ENCODE measurements around the gene FUT7. TPM values are rescaled to one million over a fixed set of nuclear protein-coding genes. Genes with fewer than 3 reads are reported as not detected.
A peak's percentile ranks its signal among the peaks of the same experiment; 100 is the strongest.

Gene FUT7
- total and polyA plus RNA-seq, 9 of the 15 experiments (the other 6 are each of a cell fraction or from before 2014, with no cell fraction given): not detected

DNA sequence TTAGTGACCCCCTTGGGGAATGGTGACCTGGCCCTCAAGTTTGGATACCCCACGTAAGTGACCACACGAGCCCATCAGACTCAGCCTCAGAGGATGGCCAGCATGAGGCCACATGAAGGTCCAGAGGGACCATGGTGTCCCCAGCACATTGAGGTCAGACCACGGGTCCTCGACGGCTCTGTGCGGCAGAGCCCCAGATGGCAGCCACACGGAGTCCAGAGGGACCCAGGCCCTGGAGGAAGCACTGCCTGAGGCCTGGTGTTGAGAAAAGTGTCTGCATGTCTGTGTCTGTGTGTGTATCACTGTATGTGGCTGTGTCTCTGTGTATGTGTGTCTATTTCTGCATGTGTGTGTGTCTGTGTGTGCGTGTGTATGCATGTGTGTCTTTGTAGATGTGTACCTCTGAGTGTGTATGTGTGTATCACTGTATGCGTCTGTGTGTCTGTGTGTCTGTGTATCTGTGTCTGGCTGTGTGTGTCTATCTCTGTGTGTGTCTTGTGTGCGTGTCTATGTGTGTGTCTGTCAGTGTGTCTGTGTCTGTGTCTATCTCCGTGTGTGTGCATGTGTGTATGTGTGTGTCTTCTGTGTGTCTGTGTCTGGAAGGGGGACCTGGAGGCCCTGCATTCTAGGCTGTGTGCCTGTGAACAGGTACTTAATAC, 48.1 kb downstream of the FUT7 start:
- CTCF ChIA-PET (ENCODE audit: low intra/inter-chr PET ratio): no interaction called here
- Histone ChIP-seq H4K20me1 (replicated peaks; ENCODE audit: control insufficient read depth, insufficient read depth, low read length) (no peaks in the 10 kb centered on the region), H3K9ac (ENCODE audit: insufficient read depth in 1 of 2, low read depth in 2 of 2, low read length in 2 of 2) (peak overlapping the region in 1 of 2 experiments; percentile 64; a peak in 2 of 4 replicates), H2AFZ (ENCODE audit: low read depth, low read length) (no peak overlapping the region), H3K4me1 (replicated peaks in 1 of 2; ENCODE audit: control insufficient read depth in 2 of 2, insufficient read depth in 2 of 2, low read length in 2 of 2) (peaks cover 9 to 69% of the 10 kb centered on the region in 2 experiments; a peak in 4 of 5 replicates), H3K79me2 (ENCODE audit: control insufficient read depth, insufficient read depth, low read length) (no peaks in the 10 kb centered on the region), H3K9me3 (replicated peaks; ENCODE audit: control insufficient read depth, insufficient read depth, low read depth, low read length) (no peaks in the 10 kb centered on the region), H3K27ac (ENCODE audit: extremely low read depth, low read depth, low read length) (no peak overlapping the region), H3K27me3 (ENCODE audit: control insufficient read depth in 2 of 2, insufficient read depth in 2 of 2, low read length in 2 of 2) (no peaks in the 10 kb centered on the region), H3K4me3 (no peak overlapping the region), H3K36me3 (ENCODE audit: control insufficient read depth, insufficient read depth, low read length) (no peaks in the 10 kb centered on the region), H3K4me2 (ENCODE audit: insufficient read depth, low read length) (no peak overlapping the region), H3K9me1 (ENCODE audit: control insufficient read depth, insufficient read depth, low read length) (no peaks in the 10 kb centered on the region)
- ATAC-seq: no peak
- peak; percentile 65 for FAIRE-seq
- no peak for TF ChIP-seq ZNF133 (CRISPR knock-in tag; IDR thresholded peaks at IDR 0.05)
- peak; percentile 36 for TF ChIP-seq POLR2B (IDR thresholded peaks at IDR 0.05; ENCODE audit: low read depth, partially characterized antibody)
- TF ChIP-seq MCM3 (IDR thresholded peaks at IDR 0.05): peak; percentile 74; the same call in 1 of the 2 replicates
- peak; percentile 54; the same call in 1 of the 2 replicates for TF ChIP-seq OTX1 (CRISPR knock-in tag; IDR thresholded peaks at IDR 0.05)
- TF ChIP-seq, protein P1, sequence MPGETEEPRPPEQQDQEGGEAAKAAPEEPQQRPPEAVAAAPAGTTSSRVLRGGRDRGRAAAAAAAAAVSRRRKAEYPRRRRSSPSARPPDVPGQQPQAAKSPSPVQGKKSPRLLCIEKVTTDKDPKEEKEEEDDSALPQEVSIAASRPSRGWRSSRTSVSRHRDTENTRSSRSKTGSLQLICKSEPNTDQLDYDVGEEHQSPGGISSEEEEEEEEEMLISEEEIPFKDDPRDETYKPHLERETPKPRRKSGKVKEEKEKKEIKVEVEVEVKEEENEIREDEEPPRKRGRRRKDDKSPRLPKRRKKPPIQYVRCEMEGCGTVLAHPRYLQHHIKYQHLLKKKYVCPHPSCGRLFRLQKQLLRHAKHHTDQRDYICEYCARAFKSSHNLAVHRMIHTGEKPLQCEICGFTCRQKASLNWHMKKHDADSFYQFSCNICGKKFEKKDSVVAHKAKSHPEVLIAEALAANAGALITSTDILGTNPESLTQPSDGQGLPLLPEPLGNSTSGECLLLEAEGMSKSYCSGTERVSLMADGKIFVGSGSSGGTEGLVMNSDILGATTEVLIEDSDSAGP (CRISPR knock-in tag; IDR thresholded peaks at IDR 0.05): no peak
- TF ChIP-seq, protein P2, sequence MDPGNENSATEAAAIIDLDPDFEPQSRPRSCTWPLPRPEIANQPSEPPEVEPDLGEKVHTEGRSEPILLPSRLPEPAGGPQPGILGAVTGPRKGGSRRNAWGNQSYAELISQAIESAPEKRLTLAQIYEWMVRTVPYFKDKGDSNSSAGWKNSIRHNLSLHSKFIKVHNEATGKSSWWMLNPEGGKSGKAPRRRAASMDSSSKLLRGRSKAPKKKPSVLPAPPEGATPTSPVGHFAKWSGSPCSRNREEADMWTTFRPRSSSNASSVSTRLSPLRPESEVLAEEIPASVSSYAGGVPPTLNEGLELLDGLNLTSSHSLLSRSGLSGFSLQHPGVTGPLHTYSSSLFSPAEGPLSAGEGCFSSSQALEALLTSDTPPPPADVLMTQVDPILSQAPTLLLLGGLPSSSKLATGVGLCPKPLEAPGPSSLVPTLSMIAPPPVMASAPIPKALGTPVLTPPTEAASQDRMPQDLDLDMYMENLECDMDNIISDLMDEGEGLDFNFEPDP (CRISPR knock-in tag; IDR thresholded peaks at IDR 0.05): no peak
- TF ChIP-seq TSC22D4 (tag; IDR thresholded peaks at IDR 0.05): 0 out of 2 replicates have a peak, but pooled peaks have one; percentile 81
- TF ChIP-seq, protein P3, sequence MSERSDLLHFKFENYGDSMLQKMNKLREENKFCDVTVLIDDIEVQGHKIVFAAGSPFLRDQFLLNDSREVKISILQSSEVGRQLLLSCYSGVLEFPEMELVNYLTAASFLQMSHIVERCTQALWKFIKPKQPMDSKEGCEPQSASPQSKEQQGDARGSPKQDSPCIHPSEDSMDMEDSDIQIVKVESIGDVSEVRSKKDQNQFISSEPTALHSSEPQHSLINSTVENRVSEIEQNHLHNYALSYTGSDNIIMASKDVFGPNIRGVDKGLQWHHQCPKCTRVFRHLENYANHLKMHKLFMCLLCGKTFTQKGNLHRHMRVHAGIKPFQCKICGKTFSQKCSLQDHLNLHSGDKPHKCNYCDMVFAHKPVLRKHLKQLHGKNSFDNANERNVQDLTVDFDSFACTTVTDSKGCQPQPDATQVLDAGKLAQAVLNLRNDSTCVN (CRISPR knock-in tag; IDR thresholded peaks at IDR 0.05): peak; percentile 85; the same call in 1 of the 2 replicates
- TF ChIP-seq HLTF (IDR thresholded peaks at IDR 0.05): 0 out of 2 replicates have a peak, but pooled peaks have one; percentile 35
- TF ChIP-seq ELF4 (CRISPR knock-in tag; IDR thresholded peaks at IDR 0.05): peak; percentile 76
- TF ChIP-seq ZNF217 (CRISPR knock-in tag; IDR thresholded peaks at IDR 0.05): no peak
- peak in 1 of 2 experiments; percentile 89; a peak in 1 of 4 replicates for TF ChIP-seq MCM7 (IDR thresholded peaks at IDR 0.05)
- no TSS peak for BruUV-seq (replicated peaks)
- 54% methylated on average over 11 of the region's 11 CpGs for WGBS (ENCODE audit: insufficient coverage, low coverage, missing lambda C conversion rate)
- no peak for DNase-seq (ENCODE audit: extremely low read depth in 1 of 4, low spot score in 3 of 4)
- in situ Hi-C loops (cut with MboI) (no loop called here), intact Hi-C loops (cut with micrococcal nuclease) (no loop called here)
- POLR2A ChIA-PET: no interaction called here
